Measurements from ENCODE around the gene MYORG. TPM values are rescaled to one million over a fixed set of nuclear protein-coding genes. Genes with fewer than 3 reads are reported as not detected.

Gene MYORG
- total and polyA plus RNA-seq, 9 of the 15 experiments (the other 6 are each of a cell fraction or from before 2014, with no cell fraction given) = 0.06 to 0.82 (median 0.18) TPM

- 46% methylated on average over 5 of the region's 5 CpGs for WGBS (ENCODE audit: insufficient coverage, low coverage, missing lambda C conversion rate)
- in situ Hi-C loops (cut with MboI) = no loop called here
- no TSS peak for BruUV-seq (replicated peaks)
Measured at GRCh38 chr9:34382054-34382453, 5.4 kb upstream of the MYORG start.

More at GRCh38 chr9:34382054-34382453, 5.4 kb upstream of the MYORG start:
- Histone ChIP-seq H3K4me1 (replicated peaks in 1 of 2; ENCODE audit: control insufficient read depth in 2 of 2, insufficient read depth in 2 of 2, low read length in 2 of 2) (peaks cover 9 to 25% of the 10 kb centered on the region in 2 experiments; a peak in 4 of 5 replicates), H3K79me2 (ENCODE audit: control insufficient read depth, insufficient read depth, low read length) (no peaks in the 10 kb centered on the region), H3K36me3 (ENCODE audit: control insufficient read depth, insufficient read depth, low read length) (no peaks in the 10 kb centered on the region), H3K27me3 (ENCODE audit: control insufficient read depth in 2 of 2, insufficient read depth in 2 of 2, low read length in 2 of 2) (no peaks in the 10 kb centered on the region), H3K9me3 (replicated peaks; ENCODE audit: control insufficient read depth, insufficient read depth, low read depth, low read length) (no peaks in the 10 kb centered on the region), H3K4me3 (no peak overlapping the region), H2AFZ (ENCODE audit: low read depth, low read length) (no peak overlapping the region), H4K20me1 (replicated peaks; ENCODE audit: control insufficient read depth, insufficient read depth, low read length) (no peaks in the 10 kb centered on the region), H3K27ac (ENCODE audit: extremely low read depth, low read depth, low read length) (no peak overlapping the region), H3K4me2 (ENCODE audit: insufficient read depth, low read length) (no peak overlapping the region), H3K9me1 (ENCODE audit: control insufficient read depth, insufficient read depth, low read length) (no peaks in the 10 kb centered on the region), H3K9ac (ENCODE audit: insufficient read depth in 1 of 2, low read depth in 2 of 2, low read length in 2 of 2) (no peak overlapping the region)
- intact Hi-C loops (cut with micrococcal nuclease) = no loop called here
- no peak for FAIRE-seq
- POLR2A ChIA-PET = no interaction called here
- CTCF ChIA-PET (ENCODE audit: low intra/inter-chr PET ratio) = no interaction called here
- no peak for ATAC-seq
- TF ChIP-seq, protein P1, sequence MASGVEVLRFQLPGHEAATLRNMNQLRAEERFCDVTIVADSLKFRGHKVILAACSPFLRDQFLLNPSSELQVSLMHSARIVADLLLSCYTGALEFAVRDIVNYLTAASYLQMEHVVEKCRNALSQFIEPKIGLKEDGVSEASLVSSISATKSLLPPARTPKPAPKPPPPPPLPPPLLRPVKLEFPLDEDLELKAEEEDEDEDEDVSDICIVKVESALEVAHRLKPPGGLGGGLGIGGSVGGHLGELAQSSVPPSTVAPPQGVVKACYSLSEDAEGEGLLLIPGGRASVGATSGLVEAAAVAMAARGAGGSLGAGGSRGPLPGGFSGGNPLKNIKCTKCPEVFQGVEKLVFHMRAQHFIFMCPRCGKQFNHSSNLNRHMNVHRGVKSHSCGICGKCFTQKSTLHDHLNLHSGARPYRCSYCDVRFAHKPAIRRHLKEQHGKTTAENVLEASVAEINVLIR (CRISPR knock-in tag; IDR thresholded peaks at IDR 0.05) = no peak
- TF ChIP-seq, protein P2, sequence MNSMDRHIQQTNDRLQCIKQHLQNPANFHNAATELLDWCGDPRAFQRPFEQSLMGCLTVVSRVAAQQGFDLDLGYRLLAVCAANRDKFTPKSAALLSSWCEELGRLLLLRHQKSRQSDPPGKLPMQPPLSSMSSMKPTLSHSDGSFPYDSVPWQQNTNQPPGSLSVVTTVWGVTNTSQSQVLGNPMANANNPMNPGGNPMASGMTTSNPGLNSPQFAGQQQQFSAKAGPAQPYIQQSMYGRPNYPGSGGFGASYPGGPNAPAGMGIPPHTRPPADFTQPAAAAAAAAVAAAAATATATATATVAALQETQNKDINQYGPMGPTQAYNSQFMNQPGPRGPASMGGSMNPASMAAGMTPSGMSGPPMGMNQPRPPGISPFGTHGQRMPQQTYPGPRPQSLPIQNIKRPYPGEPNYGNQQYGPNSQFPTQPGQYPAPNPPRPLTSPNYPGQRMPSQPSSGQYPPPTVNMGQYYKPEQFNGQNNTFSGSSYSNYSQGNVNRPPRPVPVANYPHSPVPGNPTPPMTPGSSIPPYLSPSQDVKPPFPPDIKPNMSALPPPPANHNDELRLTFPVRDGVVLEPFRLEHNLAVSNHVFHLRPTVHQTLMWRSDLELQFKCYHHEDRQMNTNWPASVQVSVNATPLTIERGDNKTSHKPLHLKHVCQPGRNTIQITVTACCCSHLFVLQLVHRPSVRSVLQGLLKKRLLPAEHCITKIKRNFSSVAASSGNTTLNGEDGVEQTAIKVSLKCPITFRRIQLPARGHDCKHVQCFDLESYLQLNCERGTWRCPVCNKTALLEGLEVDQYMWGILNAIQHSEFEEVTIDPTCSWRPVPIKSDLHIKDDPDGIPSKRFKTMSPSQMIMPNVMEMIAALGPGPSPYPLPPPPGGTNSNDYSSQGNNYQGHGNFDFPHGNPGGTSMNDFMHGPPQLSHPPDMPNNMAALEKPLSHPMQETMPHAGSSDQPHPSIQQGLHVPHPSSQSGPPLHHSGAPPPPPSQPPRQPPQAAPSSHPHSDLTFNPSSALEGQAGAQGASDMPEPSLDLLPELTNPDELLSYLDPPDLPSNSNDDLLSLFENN (IDR thresholded peaks at IDR 0.05; ENCODE audit: low read depth in 2 of 2, low read length in 2 of 2) = no peak
- TF ChIP-seq BRD9 (IDR thresholded peaks at IDR 0.05; ENCODE audit: low read depth, partially characterized antibody) (no peak), HMG20B (CRISPR knock-in tag; IDR thresholded peaks at IDR 0.05) (no peak), ZNF316 (IDR thresholded peaks at IDR 0.05) (no peak), VEZF1 (CRISPR knock-in tag; IDR thresholded peaks at IDR 0.05) (no peak), TCF7L2 (IDR thresholded peaks at IDR 0.05; ENCODE audit: low read depth, low read length) (no peak), ZNF518B (CRISPR knock-in tag; IDR thresholded peaks at IDR 0.05) (no peak), CREBBP (IDR thresholded peaks at IDR 0.05; ENCODE audit: low read depth, low read length) (no peak), PTBP1 (IDR thresholded peaks at IDR 0.05; ENCODE audit: low read depth, low read length) (no peak), RAD51 (IDR thresholded peaks at IDR 0.05; ENCODE audit: borderline replicate concordance, low read depth) (no peak), LCOR (CRISPR knock-in tag; IDR thresholded peaks at IDR 0.05) (no peak), STAT5A (IDR thresholded peaks at IDR 0.05; ENCODE audit: borderline replicate concordance, low read length) (no peak)
- DNase-seq (ENCODE audit: extremely low read depth in 1 of 4, low spot score in 3 of 4) = no peak

All from K562 (cell line).